ENCODE data around the gene SNX4. TPM values are rescaled to one million over a fixed set of nuclear protein-coding genes. Genes with fewer than 3 reads are reported as not detected.

SNX4 gene
- polyA plus RNA-seq, 1 donor (not counting 4 experiments of a cell fraction or from before 2014, with no cell fraction given): 17.9 TPM

GRCh38 chr3:125515421-125515820, 4.6 kb downstream of the SNX4 start:
- Histone ChIP-seq H3K9ac (ENCODE audit: control insufficient read depth, extremely low read depth, insufficient read depth, low read length) (no peak overlapping the region), H3K4me3 (ENCODE audit: control insufficient read depth in 2 of 3, extremely low read depth in 1 of 3, insufficient read depth in 2 of 3, low read depth in 1 of 3, low read length in 3 of 3) (no peak overlapping the region), H3K79me2 (ENCODE audit: control insufficient read depth, insufficient read depth, low read length) (peaks cover 66% of the 10 kb centered on the region), H4K20me1 (ENCODE audit: control insufficient read depth, extremely low read depth, insufficient read depth, low read length) (no peaks in the 10 kb centered on the region), H3K4me1 (ENCODE audit: control insufficient read depth, extremely low read depth, insufficient read depth, low read length) (peaks cover 19% of the 10 kb centered on the region), H3K27ac (ENCODE audit: control insufficient read depth, insufficient read depth, low read length) (no peak overlapping the region), H2AFZ (ENCODE audit: control insufficient read depth, low read length) (no peak overlapping the region), H3K9me1 (ENCODE audit: control insufficient read depth, extremely low read depth, insufficient read depth, low read length) (peaks cover 2% of the 10 kb centered on the region), H3K27me3 (ENCODE audit: control insufficient read depth, extremely low read depth, insufficient read depth, low read length) (no peaks in the 10 kb centered on the region), H3K4me2 (ENCODE audit: control insufficient read depth, extremely low read depth, insufficient read depth, low read depth, low read length) (no peak overlapping the region), H3K36me3 (ENCODE audit: control insufficient read depth in 2 of 2, extremely low read depth in 1 of 2, insufficient read depth in 2 of 2, low read length in 2 of 2) (peaks cover 1 to 5% of the 10 kb centered on the region in 2 experiments), H3K9me3 (ENCODE audit: control insufficient read depth, low read depth, low read length) (no peaks in the 10 kb centered on the region)
- FAIRE-seq (no peak), DNase-seq (ENCODE audit: low read depth, low spot score) (no peak)
- TF ChIP-seq, protein P1, sequence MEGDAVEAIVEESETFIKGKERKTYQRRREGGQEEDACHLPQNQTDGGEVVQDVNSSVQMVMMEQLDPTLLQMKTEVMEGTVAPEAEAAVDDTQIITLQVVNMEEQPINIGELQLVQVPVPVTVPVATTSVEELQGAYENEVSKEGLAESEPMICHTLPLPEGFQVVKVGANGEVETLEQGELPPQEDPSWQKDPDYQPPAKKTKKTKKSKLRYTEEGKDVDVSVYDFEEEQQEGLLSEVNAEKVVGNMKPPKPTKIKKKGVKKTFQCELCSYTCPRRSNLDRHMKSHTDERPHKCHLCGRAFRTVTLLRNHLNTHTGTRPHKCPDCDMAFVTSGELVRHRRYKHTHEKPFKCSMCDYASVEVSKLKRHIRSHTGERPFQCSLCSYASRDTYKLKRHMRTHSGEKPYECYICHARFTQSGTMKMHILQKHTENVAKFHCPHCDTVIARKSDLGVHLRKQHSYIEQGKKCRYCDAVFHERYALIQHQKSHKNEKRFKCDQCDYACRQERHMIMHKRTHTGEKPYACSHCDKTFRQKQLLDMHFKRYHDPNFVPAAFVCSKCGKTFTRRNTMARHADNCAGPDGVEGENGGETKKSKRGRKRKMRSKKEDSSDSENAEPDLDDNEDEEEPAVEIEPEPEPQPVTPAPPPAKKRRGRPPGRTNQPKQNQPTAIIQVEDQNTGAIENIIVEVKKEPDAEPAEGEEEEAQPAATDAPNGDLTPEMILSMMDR (optimal IDR thresholded peaks at IDR 0.05 in 1 of 3, IDR thresholded peaks at IDR 0.05 in 1 of 3, conservative IDR thresholded peaks at IDR 0.05 in 1 of 3; ENCODE audit: extremely low read depth in 1 of 3, insufficient read depth in 2 of 3, low read length in 3 of 3): no peak
- no peak for TF ChIP-seq EZH2 (IDR thresholded peaks at IDR 0.05; ENCODE audit: low read length)
- dilution Hi-C loops (cut with MboI; ENCODE audit: extremely low pct_ligation_motif_present, low sequenced_read_pairs): no loop called here

- peaks cover 14% of the 10 kb centered on the region for H3K4me1 ChIP-seq (ENCODE audit: control insufficient read depth, extremely low read depth, insufficient read depth, low read length)
- no peak overlapping the region for H3K4me2 ChIP-seq (ENCODE audit: control insufficient read depth, extremely low read depth, insufficient read depth, low read depth, low read length)
- peaks cover 65% of the 10 kb centered on the region for H3K79me2 ChIP-seq (ENCODE audit: control insufficient read depth, insufficient read depth, low read length)
- H3K9me1 ChIP-seq (ENCODE audit: control insufficient read depth, extremely low read depth, insufficient read depth, low read length): peaks cover 2% of the 10 kb centered on the region
- H3K9ac ChIP-seq (ENCODE audit: control insufficient read depth, extremely low read depth, insufficient read depth, low read length): no peak overlapping the region
- H3K27ac ChIP-seq (ENCODE audit: control insufficient read depth, insufficient read depth, low read length): no peak overlapping the region
- no peak for TF ChIP-seq EZH2 (IDR thresholded peaks at IDR 0.05; ENCODE audit: low read length)
- TF ChIP-seq, protein P1 (optimal IDR thresholded peaks at IDR 0.05 in 1 of 3, IDR thresholded peaks at IDR 0.05 in 1 of 3, conservative IDR thresholded peaks at IDR 0.05 in 1 of 3; ENCODE audit: extremely low read depth in 1 of 3, insufficient read depth in 2 of 3, low read length in 3 of 3): no peak
- no peaks in the 10 kb centered on the region for H4K20me1 ChIP-seq (ENCODE audit: control insufficient read depth, extremely low read depth, insufficient read depth, low read length)
- FAIRE-seq (no peak), DNase-seq (ENCODE audit: low read depth, low spot score) (no peak)
- no peak overlapping the region for H3K4me3 ChIP-seq (ENCODE audit: control insufficient read depth in 2 of 3, extremely low read depth in 1 of 3, insufficient read depth in 2 of 3, low read depth in 1 of 3, low read length in 3 of 3)
- peaks cover 1 to 6% of the 10 kb centered on the region in 2 experiments for H3K36me3 ChIP-seq (ENCODE audit: control insufficient read depth in 2 of 2, extremely low read depth in 1 of 2, insufficient read depth in 2 of 2, low read length in 2 of 2)
- no peaks in the 10 kb centered on the region for H3K9me3 ChIP-seq (ENCODE audit: control insufficient read depth, low read depth, low read length)
- dilution Hi-C loops (cut with MboI; ENCODE audit: extremely low pct_ligation_motif_present, low sequenced_read_pairs): no loop called here
- H3K27me3 ChIP-seq (ENCODE audit: control insufficient read depth, extremely low read depth, insufficient read depth, low read length): no peaks in the 10 kb centered on the region
- no peak overlapping the region for H2AFZ ChIP-seq (ENCODE audit: control insufficient read depth, low read length)
These were observed 6.4 kb downstream of the SNX4 start for GRCh38 chr3:125513490-125514115.
